NCI-H774 (cell line): ENCODE measurements around the gene UQCRFS1.

Source experiments
- DNase-seq: peaks from one replicate; lab custom pipeline; 2025; lab: John Stamatoyannopoulos, UW

UQCRFS1 gene

GRCh38 chr19:29155683-29156082, 57.3 kb downstream of the UQCRFS1 start:
- DNase-seq = no peak
